ENCODE results near the gene MAEA. TPM values are rescaled to one million over a fixed set of nuclear protein-coding genes. Genes with fewer than 3 reads are reported as not detected.

Gene MAEA
- total and polyA plus RNA-seq, 9 donors, result 23.8 to 71.3 (median 56.7) TPM

- intact Hi-C loops (cut with DNase I), result no loop called here
- H3K27ac ChIP-seq, result no peak overlapping the region
- 90 to 95% (median 93%) methylated on average over 10 of the region's 10 CpGs for WGBS, 3 donors
These were observed 10.4 kb upstream of the MAEA start for GRCh38 chr4:1279253-1279652.

GRCh38 chr4:1283711-1284110 lies 6.0 kb upstream of the MAEA start:
- Histone ChIP-seq H3K9me3 (no peaks in the 10 kb centered on the region), H3K36me3 (no peaks in the 10 kb centered on the region), H3K4me1 (ENCODE audit: insufficient read depth) (no peaks in the 10 kb centered on the region), H3K27ac (no peak overlapping the region), H3K4me3 (no peak overlapping the region), H3K27me3 (no peaks in the 10 kb centered on the region)
- no peak for DNase-seq
- 83 to 91% (median 87%) methylated on average over 9 of the region's 9 CpGs for WGBS, 3 donors
- intact Hi-C loops (cut with DNase I), result no loop called here
- TF ChIP-seq POLR2A (IDR thresholded peaks at IDR 0.05) (no peak), EP300 (IDR thresholded peaks at IDR 0.05) (no peak)
- TF ChIP-seq, protein P1, sequence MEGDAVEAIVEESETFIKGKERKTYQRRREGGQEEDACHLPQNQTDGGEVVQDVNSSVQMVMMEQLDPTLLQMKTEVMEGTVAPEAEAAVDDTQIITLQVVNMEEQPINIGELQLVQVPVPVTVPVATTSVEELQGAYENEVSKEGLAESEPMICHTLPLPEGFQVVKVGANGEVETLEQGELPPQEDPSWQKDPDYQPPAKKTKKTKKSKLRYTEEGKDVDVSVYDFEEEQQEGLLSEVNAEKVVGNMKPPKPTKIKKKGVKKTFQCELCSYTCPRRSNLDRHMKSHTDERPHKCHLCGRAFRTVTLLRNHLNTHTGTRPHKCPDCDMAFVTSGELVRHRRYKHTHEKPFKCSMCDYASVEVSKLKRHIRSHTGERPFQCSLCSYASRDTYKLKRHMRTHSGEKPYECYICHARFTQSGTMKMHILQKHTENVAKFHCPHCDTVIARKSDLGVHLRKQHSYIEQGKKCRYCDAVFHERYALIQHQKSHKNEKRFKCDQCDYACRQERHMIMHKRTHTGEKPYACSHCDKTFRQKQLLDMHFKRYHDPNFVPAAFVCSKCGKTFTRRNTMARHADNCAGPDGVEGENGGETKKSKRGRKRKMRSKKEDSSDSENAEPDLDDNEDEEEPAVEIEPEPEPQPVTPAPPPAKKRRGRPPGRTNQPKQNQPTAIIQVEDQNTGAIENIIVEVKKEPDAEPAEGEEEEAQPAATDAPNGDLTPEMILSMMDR (IDR thresholded peaks at IDR 0.05), result no peak

More at GRCh38 chr4:1279253-1279652, 10.4 kb upstream of the MAEA start:
- DNase-seq, result no peak
- H3K36me3 ChIP-seq, result no peaks in the 10 kb centered on the region
- no peaks in the 10 kb centered on the region for H3K4me1 ChIP-seq (ENCODE audit: insufficient read depth)
- H3K4me3 ChIP-seq, result no peak overlapping the region
- H3K9me3 ChIP-seq, result no peaks in the 10 kb centered on the region
- H3K27me3 ChIP-seq, result no peaks in the 10 kb centered on the region
- no peak for TF ChIP-seq EP300 (IDR thresholded peaks at IDR 0.05)
- TF ChIP-seq POLR2A (IDR thresholded peaks at IDR 0.05), result no peak
- TF ChIP-seq, protein P1 (IDR thresholded peaks at IDR 0.05), result no peak

- Histone ChIP-seq H3K9me3 (no peaks in the 10 kb centered on the region), H3K4me1 (ENCODE audit: insufficient read depth) (no peaks in the 10 kb centered on the region), H3K36me3 (no peaks in the 10 kb centered on the region), H3K27ac (no peak overlapping the region), H3K4me3 (no peak overlapping the region), H3K27me3 (no peaks in the 10 kb centered on the region)
- 83 to 95% (median 84%) methylated on average over 11 of the region's 11 CpGs for WGBS, 3 donors
- TF ChIP-seq, protein P1 (IDR thresholded peaks at IDR 0.05), result no peak
- TF ChIP-seq EP300 (IDR thresholded peaks at IDR 0.05) (no peak), POLR2A (IDR thresholded peaks at IDR 0.05) (no peak)
- intact Hi-C loops (cut with DNase I), result loop anchor here in 1 of 4 donors (5.0 kb wide), 1 partner anchor 62 kb away; the partner anchor contains the start of gene UVSSA
- no peak for DNase-seq
These were observed 4.4 kb upstream of the MAEA start for GRCh38 chr4:1285151-1285789.

DNA sequence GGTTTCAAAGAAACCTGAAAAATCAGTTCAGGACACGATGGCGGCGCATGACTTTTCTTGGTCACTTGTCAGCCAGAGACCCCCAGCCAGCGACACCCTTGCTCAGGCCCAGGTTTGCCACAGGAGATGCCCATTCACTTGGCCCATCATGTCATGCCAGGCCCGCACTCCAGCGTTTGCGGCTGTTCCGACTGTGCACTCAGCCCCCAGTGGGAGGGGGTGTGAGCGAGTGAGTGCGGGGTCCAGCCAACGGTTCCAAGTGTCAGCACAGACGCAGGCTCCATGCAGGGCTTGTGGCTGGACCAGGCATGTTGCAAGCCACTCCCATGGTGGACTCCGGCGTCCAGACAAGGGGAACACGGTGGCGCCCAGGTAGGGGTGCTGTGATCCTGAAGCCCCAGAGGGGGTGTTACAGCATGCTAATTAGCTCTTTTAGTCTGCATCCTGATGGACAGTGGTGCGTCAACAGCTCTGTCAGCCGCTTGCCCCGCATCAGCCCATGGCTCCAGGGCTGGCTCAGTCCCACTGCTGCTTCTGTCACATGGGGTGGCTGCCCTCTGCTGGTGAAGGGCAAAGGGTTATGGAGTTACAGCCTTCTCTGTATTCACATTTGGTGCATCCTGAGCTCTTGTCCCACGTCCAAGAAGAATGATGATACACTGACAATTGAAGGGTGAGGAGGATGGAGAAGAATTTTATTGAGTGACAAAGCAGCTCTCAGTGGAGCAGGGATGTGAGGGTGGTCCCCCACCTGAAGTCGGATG lies 3.7 kb upstream of the MAEA start:
- DNase-seq, result no peak
- intact Hi-C loops (cut with DNase I), result loop anchor here in 1 of 4 donors (5.0 kb wide), 1 partner anchor 61 kb away; the partner anchor contains the start of gene UVSSA
- peaks cover 3% of the 10 kb centered on the region for H3K4me1 ChIP-seq (ENCODE audit: insufficient read depth)
- no peaks in the 10 kb centered on the region for H3K27me3 ChIP-seq
- H3K4me3 ChIP-seq, result no peak overlapping the region
- no peaks in the 10 kb centered on the region for H3K36me3 ChIP-seq
- no peaks in the 10 kb centered on the region for H3K9me3 ChIP-seq
- no peak for TF ChIP-seq POLR2A (IDR thresholded peaks at IDR 0.05)
- no peak for TF ChIP-seq EP300 (IDR thresholded peaks at IDR 0.05)
- TF ChIP-seq, protein P1 (IDR thresholded peaks at IDR 0.05), result no peak
- WGBS, 3 donors, result 87 to 97% (median 91%) methylated on average over 21 of the region's 21 CpGs
- H3K27ac ChIP-seq, result no peak overlapping the region

All from ovary (tissue), 9 donors.